ENCODE measurements around the gene KCTD1. TPM values are rescaled to one million over a fixed set of nuclear protein-coding genes. Genes with fewer than 3 reads are reported as not detected.
A peak's percentile ranks its signal among the peaks of the same experiment; 100 is the strongest.

The KCTD1 gene
- total RNA-seq, 1 donor from 2014 or later = 6.4 TPM

DNA sequence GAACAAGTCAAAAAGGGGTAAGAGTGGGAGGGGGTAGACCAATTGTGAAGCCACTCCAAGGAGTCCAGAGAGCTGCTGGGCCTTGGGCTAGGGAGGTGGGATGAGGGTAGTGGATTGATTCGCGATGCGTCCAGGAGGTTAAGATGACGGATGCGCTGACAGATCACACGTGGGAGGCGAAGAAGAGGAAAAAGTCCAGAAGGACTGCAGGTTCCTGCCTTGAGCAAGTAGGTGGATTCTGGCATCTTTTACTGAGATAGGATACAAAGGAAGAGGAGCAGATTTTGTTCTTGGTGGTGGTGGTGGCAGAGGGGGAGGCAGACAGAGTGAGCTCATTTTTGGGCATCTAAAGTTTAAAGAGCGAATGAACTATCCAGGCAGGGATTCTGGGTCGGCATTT, 76.5 kb downstream of the KCTD1 start:
- no peak for TF ChIP-seq CTCF (IDR thresholded peaks at IDR 0.05; ENCODE audit: borderline replicate concordance)
- peaks cover 20% of the 10 kb centered on the region for H3K4me1 ChIP-seq
- no peak overlapping the region for H3K27ac ChIP-seq (replicated peaks)
- no peaks in the 10 kb centered on the region for H3K27me3 ChIP-seq (ENCODE audit: low read depth)
- intact Hi-C loops (cut with micrococcal nuclease) = no loop called here
- no peak for DNase-seq
- H3K4me3 ChIP-seq = no peak overlapping the region
- no peaks in the 10 kb centered on the region for H3K9me3 ChIP-seq (replicated peaks)
- peaks cover 16% of the 10 kb centered on the region for H3K36me3 ChIP-seq

DNA sequence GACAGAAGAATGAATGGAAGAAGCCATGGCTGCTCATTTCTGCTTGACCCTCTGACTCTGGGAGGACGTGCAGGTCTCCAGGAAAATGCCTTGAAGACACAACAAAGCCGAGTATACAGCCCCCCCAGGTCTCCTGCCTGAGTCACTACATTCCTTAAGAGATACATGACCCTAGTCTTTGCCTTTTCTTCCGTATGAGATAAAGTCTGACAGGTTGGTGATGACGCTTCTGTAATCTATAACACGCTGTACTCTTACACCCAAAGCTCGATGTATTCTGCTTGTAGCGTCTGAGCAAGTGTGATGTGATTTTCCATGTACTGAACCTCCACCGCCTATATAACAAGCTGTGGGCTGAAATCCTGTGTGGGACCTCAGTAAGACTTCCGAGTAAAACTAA, 77.3 kb downstream of the KCTD1 start:
- H3K27ac ChIP-seq (replicated peaks) = no peak overlapping the region
- no peaks in the 10 kb centered on the region for H3K27me3 ChIP-seq (ENCODE audit: low read depth)
- H3K4me3 ChIP-seq = no peak overlapping the region
- intact Hi-C loops (cut with micrococcal nuclease) = no loop called here
- H3K4me1 ChIP-seq = peaks cover 20% of the 10 kb centered on the region
- DNase-seq = no peak
- TF ChIP-seq CTCF (IDR thresholded peaks at IDR 0.05; ENCODE audit: borderline replicate concordance) = no peak
- H3K36me3 ChIP-seq = peaks cover 15% of the 10 kb centered on the region
- H3K9me3 ChIP-seq (replicated peaks) = no peaks in the 10 kb centered on the region

DNA sequence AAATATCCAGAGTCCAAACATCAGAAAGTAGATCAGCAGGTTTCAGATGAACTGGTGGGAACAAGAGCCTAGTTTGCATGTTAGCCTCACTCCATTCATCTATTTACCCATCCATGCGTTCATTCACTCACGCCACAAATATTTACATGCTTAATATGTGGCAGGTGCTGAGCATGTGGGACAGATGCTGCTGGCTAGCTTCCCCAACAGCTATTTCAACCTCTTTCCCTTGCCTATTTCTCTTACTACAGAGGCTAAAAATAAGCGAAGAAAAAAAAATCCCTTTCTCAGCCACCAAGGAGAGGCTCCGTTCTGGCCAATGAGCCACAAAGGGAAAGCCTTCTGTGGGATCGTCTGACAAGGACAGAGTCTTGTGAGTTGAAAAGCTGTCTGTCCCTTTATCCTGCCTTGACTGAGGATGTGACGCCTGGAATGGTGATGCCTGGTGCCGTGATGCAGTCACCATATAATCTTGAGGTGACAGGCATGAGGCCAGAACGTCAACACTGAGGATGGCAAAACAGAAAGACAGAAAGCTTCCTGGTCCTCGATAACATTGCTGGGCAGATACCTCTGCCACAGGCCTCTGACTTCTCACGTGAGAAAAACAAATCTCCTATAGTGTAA, 78.2 kb downstream of the KCTD1 start:
- H3K4me3 ChIP-seq = no peak overlapping the region
- no peak overlapping the region for H3K27ac ChIP-seq (replicated peaks)
- no peaks in the 10 kb centered on the region for H3K27me3 ChIP-seq (ENCODE audit: low read depth)
- H3K36me3 ChIP-seq = peaks cover 6% of the 10 kb centered on the region
- no peaks in the 10 kb centered on the region for H3K9me3 ChIP-seq (replicated peaks)
- H3K4me1 ChIP-seq = peaks cover 20% of the 10 kb centered on the region
- TF ChIP-seq CTCF (IDR thresholded peaks at IDR 0.05; ENCODE audit: borderline replicate concordance) = no peak
- intact Hi-C loops (cut with micrococcal nuclease) = no loop called here
- no peak for DNase-seq

DNA sequence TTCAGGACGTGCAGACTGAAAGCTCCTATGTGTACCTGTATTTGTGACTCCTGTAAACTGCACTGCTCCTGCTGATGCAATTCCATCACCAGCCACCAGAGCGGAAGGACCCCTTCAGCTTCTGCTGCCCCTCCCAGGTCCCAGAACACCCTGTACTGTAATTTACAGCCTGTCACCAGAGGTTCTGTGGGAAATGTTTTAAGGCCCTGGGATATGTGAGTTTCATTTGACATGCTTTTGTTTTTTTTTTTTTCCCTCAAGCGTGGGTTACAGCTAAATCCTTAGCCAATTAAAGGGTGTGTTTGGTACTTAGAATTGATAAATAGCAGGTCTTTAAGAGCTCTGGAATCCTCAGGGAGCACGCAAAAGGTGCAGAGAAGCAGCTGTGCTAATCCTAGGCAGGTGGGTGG, 79.4 kb downstream of the KCTD1 start:
- Histone ChIP-seq H3K4me1 (peaks cover 20% of the 10 kb centered on the region), H3K27ac (replicated peaks) (no peak overlapping the region), H3K9me3 (replicated peaks) (no peaks in the 10 kb centered on the region), H3K27me3 (ENCODE audit: low read depth) (no peaks in the 10 kb centered on the region), H3K36me3 (no peaks in the 10 kb centered on the region), H3K4me3 (no peak overlapping the region)
- intact Hi-C loops (cut with micrococcal nuclease) = no loop called here
- peak; percentile 62 for TF ChIP-seq CTCF (IDR thresholded peaks at IDR 0.05; ENCODE audit: borderline replicate concordance)
- no peak for DNase-seq

DNA sequence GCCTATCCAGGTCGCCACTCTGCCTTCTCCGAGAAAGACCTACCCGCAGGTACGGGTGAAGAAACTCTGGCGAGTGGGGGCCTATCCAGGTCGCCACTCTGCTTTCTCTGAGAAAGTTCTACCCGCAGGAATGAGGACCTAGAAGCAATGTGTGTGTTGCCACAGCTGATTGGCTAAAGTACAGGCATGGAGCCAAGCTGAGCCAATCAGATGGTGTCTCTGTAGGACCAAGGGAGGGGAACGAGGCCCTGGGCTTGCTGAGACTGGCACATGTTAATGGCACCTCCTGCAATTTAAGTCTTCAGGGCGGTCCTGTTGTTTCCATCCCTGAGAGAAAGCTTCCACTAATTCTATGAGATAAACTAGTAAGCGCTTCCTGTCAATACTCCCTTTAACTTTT, 82.3 kb downstream of the KCTD1 start:
- DNase-seq = no peak
- Histone ChIP-seq H3K4me3 (no peak overlapping the region), H3K27me3 (ENCODE audit: low read depth) (no peaks in the 10 kb centered on the region), H3K4me1 (peaks cover 43% of the 10 kb centered on the region), H3K27ac (replicated peaks) (no peak overlapping the region), H3K36me3 (no peaks in the 10 kb centered on the region), H3K9me3 (replicated peaks) (no peaks in the 10 kb centered on the region)
- TF ChIP-seq CTCF (IDR thresholded peaks at IDR 0.05; ENCODE audit: borderline replicate concordance) = no peak
- intact Hi-C loops (cut with micrococcal nuclease) = no loop called here
